HG03521 (cell line): Measurements from ENCODE around the gene CAPN7.
"Not testable (repeated sequence)": the region's sequence is repeated elsewhere in the genome, so short reads cannot be mapped to it uniquely, and the experiment has no call there.

Source experiments
- ATAC-seq: cut with Tn5 transposase; IDR thresholded peaks from one replicate; pipeline ENCODE4 v1.9.1; 2021; ENCODE audit warnings: mild to moderate bottlenecking, moderate library complexity; ENCODE audit not compliant: unreplicated experiment

Gene CAPN7

DNA sequence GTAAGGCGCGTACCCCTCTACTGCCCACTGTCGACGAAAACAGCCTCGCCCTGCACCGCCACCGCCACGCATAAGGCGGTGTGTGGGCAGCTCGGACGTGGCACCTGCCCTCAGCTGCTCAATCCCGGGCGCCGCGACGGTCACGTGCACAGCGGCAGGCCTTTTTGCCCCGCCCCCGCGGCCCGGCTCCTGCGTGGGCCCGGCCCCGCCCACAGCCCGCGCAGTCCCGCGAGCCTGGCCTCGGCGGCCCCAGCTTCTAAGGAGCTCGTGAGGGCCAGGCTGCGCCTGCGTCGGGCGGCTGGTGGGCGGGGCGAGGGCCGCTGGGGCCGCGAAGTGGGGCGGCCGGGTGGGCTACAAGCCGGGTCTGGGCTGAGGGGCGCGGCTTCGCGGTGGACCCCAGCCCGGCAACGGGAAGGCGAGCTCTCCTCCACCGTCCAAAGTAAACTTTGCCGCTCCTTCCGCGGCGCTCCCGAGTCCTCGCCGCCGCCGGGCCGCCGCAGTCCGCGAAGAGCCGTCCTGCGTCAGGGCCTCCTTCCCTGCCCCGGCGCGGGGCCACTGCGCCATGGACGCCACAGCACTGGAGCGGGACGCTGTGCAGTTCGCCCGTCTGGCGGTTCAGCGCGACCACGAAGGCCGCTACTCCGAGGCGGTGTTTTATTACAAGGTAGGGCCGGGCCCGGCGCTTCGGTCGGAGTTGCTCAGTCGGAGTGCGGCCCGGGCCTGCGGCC is at the start of gene CAPN7:
CAPN7 (plus strand) TSS at position 313 of the 728 bp plus-strand sequence; CDS start at position 563, 250 bp downstream.
- ATAC-seq, result peak; percentile 89

DNA sequence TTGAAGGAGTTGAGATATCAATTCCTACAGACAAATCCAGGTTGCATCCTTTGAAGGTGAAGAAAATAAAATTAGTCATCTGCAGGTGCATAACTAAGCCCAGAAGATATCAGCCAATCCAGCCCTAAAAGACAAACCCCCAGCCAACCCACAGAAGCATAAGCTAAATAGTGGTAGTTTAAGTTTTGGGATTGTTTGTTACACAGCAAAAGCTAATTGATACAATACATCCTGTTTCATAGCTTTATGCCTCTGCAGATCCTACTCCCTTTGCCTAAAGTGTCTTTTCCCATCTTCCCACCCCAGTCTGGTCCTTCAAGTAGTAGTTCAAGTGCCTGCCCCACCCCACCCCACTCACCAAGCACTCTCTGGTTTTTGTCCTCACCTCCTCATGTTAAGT is 48.6 kb upstream of the CAPN7 start:
- ATAC-seq, result no peak

DNA sequence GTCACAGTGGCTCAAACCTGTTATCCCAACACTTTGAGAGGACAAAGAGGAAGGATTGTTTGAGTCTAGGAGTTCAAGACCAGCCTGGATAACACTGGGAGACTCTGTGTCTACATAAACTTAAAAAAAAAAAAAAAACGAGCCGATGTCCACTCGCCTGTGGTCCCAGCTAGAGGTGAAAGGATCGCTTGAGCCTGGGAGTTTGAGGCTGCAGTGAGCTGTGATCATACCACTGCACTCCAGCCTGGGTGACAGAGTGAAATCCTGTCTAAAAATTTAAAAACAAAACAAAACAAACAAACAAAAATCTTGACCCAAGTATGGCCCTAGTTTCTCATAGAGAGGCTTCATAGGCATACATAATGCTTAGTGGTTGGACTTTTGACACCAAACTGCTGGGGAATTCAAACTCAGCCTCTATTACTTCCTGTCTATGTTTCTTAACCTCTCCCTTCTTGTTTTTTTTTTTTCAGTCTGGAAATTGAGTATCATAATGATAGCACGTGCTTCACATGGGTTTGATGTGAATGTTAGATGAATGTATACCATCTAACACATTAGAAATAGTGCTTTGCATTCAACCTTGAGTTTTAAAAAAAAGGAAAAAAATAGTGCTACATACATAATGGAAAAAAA is 46.4 kb upstream of the CAPN7 start:
- no peak for ATAC-seq

DNA sequence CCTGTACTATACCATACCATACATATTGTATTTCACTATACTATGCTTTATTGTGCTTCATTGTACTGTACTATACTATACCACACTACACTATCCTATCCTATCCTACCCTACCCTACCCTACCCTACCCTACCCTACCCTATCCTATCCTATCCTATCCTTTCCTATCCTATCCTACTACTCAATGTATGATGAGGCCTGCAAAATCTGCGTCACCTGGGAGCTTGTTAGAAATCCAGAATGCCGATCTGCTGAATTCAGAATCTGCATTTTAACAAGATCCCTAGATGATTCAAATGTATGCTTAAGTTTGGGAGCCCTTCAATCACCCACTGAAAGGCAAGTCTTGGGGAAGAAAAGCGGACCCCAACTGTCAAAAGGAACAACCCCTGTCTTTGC is 45.4 kb upstream of the CAPN7 start:
- ATAC-seq, result no peak

DNA sequence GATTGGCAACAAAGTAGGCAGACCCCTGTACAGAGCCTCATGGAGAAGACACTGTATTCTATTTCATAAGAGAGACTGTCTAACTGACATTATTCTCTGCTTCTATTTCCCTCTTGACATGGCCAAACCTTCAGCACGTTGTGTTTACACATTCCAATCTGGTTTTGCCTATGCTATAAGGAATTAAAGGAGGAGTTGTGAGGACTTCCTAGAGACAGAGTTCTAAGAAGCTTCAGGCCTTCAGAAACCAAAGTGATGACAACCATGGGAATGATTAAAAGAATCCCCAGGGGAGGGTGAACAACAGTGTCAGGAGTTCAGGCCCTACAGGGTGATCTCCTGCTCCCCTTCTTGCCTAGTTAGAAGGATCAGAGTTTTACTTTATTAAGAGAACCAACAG is 44.9 kb upstream of the CAPN7 start:
- no peak for ATAC-seq

DNA sequence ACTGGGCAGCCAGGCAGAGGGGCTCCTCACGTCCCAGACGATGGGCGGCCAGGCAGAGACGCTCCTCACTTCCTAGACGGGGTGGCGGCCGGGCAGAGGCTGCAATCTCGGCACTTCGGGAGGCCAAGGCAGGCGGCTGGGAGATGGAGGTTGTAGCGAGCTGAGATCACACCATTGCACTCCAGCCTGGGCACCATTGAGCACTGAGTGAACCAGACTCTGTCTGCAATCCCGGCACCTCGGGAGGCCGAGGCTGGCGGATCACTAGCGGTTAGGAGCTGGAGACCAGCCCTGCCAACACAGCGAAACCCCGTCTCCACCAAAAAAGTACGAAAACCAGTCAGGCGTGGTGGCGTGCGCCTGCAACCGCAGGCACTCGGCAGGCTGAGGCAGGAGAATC is 42.4 kb upstream of the CAPN7 start:
- ATAC-seq, result not testable (repeated sequence)

DNA sequence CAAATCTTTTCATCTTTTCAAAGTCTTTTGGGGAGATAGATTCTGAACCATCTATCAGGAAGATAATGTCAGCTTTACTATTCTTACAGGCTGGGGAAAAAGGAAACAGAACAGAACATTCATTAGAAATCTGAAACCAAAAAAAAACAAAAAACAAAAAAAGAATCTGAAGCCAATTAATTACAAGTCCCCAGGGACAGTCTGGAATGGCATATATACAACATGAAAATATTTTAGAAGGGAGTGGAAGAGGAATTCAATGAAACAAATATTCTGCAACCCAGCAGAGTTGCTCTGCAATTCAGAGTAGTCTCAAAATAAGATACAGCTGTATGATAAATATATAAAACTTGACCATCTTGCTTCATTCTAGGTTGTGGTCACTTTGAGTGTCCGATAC is 41.7 kb upstream of the CAPN7 start:
- no peak for ATAC-seq

DNA sequence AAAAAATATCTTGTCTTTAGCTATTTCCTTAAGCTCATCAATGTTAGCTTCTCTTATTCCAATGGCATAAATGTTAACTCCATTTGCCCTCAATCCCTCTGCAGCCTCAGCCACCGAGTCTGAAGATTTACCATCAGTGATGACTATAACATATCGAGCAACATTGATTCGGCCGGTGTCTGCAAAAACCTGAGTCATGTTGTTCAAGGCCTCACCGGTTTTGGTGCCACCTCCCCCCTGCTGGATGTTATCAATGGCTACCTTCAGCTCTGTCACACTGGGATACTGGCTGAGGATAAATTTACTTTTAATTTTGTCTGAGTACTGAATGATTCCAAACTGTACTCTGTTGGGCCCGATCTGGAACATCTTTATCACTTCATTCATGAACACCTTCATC is 41.0 kb upstream of the CAPN7 start:
- ATAC-seq, result no peak

DNA sequence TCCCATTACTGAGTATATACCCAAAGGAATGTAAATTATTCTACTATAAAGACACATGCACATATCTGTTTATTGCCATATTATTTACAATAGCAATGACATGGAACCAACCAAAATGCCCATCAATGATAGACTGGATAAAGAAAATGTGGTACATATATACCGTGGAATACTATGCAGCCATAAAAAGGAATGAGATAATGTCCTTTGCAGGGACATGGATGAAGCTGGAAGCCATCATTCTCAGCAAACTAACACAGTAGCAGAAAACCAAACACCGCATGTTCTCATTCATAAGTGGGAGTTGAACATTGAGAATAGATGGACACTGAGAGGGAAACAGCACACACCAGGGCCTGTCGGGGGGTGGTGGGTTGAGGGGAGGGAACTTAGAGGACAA is 39.7 kb upstream of the CAPN7 start:
- ATAC-seq, result not testable (repeated sequence)

DNA sequence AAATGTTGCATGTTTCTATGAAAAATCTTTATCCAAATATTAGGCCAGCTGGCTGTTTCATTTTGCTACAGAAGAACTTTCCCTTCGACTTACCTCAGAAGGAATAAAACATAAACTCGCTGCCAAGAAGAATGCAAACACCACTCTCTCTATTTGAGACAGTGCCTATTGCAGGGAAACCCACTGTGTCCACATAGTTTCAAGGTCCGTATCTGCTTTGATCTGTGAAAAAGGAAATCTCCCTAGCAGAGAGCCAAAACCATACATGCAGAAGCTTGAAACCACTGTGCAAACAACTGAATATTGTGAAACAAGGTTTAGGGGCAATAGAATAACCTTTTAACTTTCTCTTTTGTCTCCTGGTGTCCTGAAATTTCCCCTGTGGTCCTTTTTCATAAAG is 35.0 kb upstream of the CAPN7 start:
- ATAC-seq, result no peak

DNA sequence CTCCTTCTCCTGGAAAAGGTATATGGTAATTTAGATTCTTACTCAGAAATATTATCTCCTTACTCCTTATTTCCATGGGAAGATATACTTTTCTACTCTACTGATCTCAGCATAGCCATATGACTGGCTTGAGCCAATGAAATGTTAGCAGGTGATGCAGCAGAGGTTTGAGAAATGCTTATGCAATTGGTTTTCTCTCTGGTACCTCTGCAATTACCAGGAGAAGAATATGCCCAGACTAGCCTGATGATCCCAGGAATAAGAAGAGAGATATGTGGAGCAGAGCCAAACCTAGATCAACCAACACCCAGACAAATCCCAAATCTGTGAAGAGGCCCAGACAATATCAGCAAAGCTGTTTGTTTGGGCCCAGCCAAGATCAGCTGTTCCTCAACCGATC is 33.2 kb upstream of the CAPN7 start:
- no peak for ATAC-seq

DNA sequence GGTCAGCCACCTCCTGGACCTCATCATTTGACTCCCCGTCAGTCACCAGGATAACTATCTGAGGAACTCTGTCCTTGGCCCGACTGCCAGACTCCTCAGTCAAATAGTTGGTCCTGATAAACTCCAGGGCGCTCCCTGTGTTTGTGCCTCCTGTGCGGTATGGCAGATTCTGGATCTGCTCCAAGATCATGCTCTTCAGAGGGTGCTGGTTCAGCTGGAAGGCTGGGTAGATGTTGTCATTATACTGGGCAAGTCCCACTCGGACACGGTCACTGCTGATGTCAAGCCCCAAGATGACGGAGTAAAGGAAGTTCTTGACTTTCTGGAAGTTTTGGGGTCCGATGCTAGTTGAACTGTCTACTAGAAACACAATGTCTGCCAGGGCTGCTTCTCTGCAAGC is 31.1 kb upstream of the CAPN7 start:
- ATAC-seq, result no peak

DNA sequence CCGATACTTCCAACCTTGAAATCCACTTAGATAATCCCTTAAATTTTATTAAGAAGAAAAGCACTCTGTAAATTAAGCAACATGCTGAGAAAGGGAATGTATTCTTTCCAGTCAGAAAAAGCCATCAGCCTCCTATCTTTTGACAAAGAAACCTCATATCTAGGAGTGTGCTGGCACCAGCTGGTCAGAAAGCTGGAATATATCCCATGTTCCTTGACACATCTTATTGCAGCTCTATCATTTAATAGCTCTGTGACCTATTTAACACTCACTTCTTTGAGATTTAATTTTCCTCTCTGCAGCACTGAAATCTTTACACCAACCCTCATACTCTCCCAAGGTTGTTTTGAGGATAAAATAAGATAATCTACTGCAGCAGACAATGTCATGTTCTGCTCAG is 30.4 kb upstream of the CAPN7 start:
- ATAC-seq, result no peak

DNA sequence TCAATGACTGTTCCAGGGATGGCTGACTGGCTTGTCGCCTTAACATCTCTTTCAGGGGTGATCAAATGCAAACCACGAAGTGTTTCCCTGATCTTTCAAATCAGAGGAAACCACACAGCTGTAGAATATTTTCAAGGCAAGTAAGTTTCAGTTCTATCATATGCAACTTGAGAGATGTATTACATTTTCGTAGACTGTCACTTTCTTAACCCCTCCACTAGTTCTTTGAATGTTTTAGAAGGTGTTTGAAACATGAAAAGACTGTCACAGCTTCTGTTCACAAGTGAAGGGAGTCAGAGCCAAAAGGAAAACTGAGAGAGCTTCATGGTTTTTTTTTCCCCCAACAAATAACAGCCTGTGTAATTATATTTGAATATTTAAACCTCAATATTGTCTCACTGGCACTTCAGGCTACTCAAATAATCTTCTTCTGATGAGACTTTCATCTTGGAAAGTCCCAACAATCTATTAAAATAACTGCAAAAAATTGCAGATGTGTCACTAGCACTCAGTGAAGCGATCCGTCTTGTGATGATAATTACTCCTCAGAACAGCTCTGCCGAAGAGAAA is 25.9 kb upstream of the CAPN7 start:
- ATAC-seq, result no peak

DNA sequence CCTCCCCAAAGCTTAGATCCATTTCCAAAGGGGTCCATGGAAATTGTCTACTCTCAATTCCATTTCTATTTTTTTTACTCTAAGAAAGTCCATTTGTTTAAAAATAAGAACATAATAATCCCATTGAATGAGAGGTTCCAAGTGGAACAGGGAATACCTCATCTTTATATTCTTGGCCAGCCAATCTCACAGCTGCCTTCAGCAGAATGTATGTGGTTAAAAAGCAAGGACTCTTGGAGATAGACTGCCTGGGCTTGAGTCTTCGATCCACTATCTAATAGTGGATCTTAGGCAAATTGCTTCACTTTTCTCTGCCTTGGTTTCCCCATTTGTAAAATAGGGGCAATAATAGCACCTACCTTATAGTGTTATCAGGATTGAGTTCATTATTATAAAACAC is 24.5 kb upstream of the CAPN7 start:
- ATAC-seq, result no peak

DNA sequence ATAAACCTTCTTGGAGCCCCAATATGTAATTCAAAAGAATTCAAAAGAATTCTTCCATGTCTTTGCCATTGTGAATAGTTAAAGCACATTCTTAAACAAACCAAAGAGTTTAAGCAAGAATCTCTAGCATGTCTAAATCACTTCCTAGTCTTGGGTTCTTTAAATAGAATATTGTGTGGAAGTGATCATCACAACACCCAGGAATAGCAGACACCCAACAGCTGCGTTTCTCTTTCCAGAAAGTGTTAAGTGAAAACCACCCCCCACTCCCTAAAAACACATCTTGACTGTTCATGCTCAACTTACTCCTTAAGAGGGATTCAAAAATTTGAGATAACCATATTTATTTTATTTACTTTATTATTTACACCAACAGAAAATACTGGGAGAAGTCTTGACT is 24.1 kb upstream of the CAPN7 start:
- ATAC-seq, result no peak

DNA sequence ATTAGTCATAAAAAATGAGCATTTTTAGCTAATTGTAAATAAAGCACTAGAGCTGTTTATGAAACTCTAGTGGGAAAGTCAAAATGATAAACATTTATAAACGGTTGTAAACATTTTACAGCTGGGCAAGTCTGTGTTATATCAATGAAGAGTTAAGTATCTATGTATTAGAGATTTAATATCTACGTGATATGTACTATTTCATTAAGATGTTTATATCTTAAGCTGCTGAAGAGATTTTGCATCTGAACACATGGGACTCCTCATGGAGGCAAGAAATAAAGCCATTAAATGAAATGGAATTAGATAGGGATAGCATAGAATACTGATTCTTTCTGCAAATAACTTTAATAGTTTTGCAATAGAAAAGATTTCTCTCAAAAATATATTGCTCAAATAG is 23.0 kb upstream of the CAPN7 start:
- no peak for ATAC-seq

DNA sequence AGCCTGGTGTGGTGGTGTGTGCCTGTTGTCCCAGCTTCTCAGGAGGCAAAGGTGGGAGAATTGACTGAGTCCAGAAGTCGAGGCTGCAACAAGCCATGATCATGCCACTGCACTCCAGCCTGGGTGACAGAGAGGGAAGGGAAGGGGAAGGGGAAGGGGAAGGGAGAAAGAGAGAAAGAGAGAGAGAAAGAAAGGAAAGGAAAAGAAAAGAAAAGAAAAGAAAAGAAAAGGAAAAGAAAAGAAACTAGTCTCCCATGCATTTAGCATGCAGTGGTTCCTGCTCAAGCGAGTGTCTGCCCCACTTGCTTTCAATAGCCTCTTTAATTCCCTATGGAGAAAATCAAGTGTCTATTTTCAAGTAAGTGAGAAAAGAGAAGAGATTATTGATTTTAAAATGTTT is 20.6 kb upstream of the CAPN7 start:
- no peak for ATAC-seq

DNA sequence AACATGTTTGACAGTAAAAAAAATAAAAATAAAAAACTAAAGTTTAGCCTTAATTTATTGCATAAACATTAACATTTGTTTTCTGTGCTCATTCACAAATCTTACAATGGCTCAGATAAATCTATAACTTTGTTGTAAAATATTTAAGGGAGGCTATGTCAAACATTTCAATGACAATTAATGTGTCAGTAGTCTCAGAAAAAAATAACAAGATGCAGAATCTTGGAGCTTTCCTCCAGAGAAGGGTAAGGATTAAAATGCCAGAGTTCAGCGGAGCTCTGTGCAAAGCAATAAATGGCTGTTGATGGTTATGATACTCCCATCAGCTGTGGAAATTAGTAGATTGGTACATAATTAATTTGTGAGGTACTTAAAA is 20.0 kb upstream of the CAPN7 start:
- no peak for ATAC-seq

DNA sequence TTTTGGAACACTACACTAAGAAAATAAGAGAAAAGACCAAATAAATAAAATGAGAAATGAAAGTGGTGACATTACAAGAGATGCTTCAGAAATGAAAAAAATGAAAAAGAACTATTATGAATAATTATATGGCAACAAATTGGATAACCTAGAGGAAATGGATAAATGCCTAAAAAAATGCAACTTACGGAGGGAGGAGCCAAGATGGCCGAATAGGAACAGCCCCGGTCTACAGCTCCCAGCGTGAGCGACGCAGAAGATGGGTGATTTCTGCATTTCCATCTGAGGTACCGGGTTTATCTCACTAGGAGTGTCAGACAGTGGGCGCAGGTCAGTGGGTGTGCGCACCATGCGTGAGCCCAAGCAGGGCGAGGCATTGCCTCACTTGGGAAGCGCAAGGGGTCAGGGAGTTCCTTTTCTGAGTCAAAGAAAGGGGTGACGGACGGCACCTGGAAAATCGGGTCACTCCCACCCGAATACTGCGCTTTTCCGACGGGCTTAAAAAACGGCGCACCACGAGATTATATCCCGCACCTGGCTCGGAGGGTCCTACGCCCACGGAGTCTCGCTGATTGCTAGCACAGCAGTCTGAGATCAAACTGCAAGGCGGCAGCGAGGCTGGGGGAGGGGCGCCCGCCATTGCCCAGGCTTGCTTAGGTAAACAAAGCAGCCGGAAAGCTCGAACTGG is 19.4 kb upstream of the CAPN7 start:
- ATAC-seq, result not testable (repeated sequence)

DNA sequence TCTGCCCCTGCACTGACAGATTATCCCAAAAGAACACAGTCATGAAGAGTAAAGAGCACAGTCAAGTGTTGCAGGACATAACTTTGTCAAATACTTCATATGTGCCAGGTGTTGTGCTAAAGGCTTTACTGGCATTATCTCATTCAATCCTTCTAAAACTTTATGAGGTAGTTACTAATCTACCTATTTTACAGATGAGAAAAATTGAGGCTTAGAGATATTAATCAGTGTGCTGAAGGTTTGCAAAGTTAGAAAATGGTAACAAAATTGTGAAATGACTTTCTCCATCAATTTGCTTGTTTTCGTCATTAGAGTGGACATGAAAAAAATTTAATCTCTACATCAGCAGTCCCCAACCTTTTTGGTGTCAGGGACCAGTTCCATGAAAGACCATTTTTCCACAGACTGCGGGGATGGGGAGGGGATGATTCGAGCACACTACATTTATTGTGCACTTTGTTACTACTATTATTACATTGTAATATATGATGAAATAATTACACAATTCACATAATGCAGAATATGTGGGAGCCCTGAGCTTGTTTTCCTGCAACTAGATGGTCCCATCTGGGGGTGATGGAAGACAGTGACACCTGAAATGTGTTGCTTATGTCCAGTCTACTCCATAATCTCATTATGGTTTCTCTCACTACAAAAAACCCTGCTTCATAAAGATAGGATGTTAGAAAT is 8.6 kb upstream of the CAPN7 start:
- no peak for ATAC-seq
